Breast epithelium (tissue), 4 donors: Measurements from ENCODE around the gene SETBP1. TPM values are rescaled to one million over a fixed set of nuclear protein-coding genes. Genes with fewer than 3 reads are reported as not detected.

Experiments
- DNase-seq, 2 donors: peaks; one replicate each; pipeline ENCODE4 v3.0.0-alpha.2; 2019; ENCODE audit warnings: low spot score in 2 of 2
- H3K27ac ChIP-seq, 2 donors: fragments of 200-600 bp; sonication (generic) in 1 of 2; one replicate each; pipeline ENCODE4 v1.5.1; 2016 to 2019; ENCODE audit warnings: mild to moderate bottlenecking in 1 of 2
- H3K27me3 ChIP-seq, 2 donors: fragments of 200-600 bp; sonication (generic) in 1 of 2; one replicate each; pipeline versions ENCODE4 v1.5.1 to v1.6.0; 2017 to 2019; ENCODE audit warnings: control low read depth in 1 of 2, mild to moderate bottlenecking in 1 of 2
- H3K36me3 ChIP-seq: fragments of 200-600 bp; one replicate; pipeline ENCODE4 v1.5.1; 2019
- H3K4me1 ChIP-seq, 2 donors: fragments of 200-600 bp; sonication (generic); one replicate each; pipeline ENCODE4 v1.5.1; 2016 to 2019; ENCODE audit warnings: control low read depth in 1 of 2
- H3K4me3 ChIP-seq, 3 donors: fragments of 200-600 bp; sonication (generic); 1 replicate in 2 of 3; 2 replicates in 1 of 3; pipeline ENCODE4 v1.5.1; 2016 to 2019; ENCODE audit warnings: mild to moderate bottlenecking in 3 of 3, moderate library complexity in 2 of 3
- H3K9me3 ChIP-seq, 2 donors: fragments of 200-600 bp; sonication (generic) in 1 of 2; one replicate each; pipeline ENCODE4 v1.5.1; 2016 to 2019; ENCODE audit warnings: control low read depth in 1 of 2
- POLR2A ChIP-seq: fragments of 450-650 bp; IDR thresholded peaks from one replicate; pipeline ENCODE4 v1.6.1; 2016; ENCODE audit warnings: antibody characterized with exemption, mild to moderate bottlenecking, moderate library complexity
- POLR2AphosphoS5 ChIP-seq, 3 donors: sonication (generic); formaldehyde crosslinking; IDR thresholded peaks; one replicate each; pipeline ENCODE4 v1.6.1; 2017; ENCODE audit warnings: antibody characterized with exemption in 3 of 3
- intact Hi-C: fragments of 100-400 bp; cut with DNase I; formaldehyde crosslinking; loops from one replicate; pipeline ENCODE4 v1.15.1; 2023; ENCODE audit warnings: low total_unique reads
- total RNA-seq, 3 donors: library from RNA; depleted of rRNA; stranded (reverse); fragments of >200 nt; gene quantifications; one replicate each; pipeline ENCODE4 v1.1.0, GENCODE V29; 2016
- TF ChIP-seq, protein P1 (sequence below), 3 donors: fragments of 450-650 bp; IDR thresholded peaks; one replicate each; pipeline ENCODE4 v1.5.1; 2016 to 2017; ENCODE audit warnings: antibody characterized with exemption in 3 of 3, mild to moderate bottlenecking in 3 of 3, moderate library complexity in 3 of 3

Gene SETBP1
- total RNA-seq, 3 donors from 2014 or later: 26.2 to 40.1 (median 37.0) TPM

DNA sequence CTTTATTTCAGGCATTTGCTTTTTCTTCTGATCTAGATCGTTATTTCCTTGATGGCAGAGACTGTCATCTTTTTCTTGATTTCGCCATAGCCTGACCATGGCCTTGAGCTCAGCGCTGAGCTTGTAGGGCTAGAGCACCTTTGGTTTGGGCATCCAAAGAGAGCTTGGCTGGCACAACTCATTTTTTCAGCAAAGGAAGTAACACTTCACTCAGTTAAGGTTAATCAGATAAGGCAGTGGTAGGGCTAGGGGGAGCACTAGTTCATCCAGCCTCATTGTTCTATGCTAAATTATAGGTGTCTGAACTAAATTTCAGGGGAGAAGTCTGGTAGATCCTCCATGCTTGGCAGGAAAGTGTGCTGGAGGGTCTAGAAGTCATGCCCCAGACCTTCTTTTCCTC is 125.0 kb downstream of the SETBP1 start:
- Histone ChIP-seq H3K27me3 (no peaks in the 10 kb centered on the region), H3K36me3 (no peaks in the 10 kb centered on the region), H3K4me3 (no peak overlapping the region), H3K9me3 (no peaks in the 10 kb centered on the region), H3K27ac (no peak overlapping the region), H3K4me1 (no peaks in the 10 kb centered on the region)
- no peak for DNase-seq
- TF ChIP-seq, protein P1, sequence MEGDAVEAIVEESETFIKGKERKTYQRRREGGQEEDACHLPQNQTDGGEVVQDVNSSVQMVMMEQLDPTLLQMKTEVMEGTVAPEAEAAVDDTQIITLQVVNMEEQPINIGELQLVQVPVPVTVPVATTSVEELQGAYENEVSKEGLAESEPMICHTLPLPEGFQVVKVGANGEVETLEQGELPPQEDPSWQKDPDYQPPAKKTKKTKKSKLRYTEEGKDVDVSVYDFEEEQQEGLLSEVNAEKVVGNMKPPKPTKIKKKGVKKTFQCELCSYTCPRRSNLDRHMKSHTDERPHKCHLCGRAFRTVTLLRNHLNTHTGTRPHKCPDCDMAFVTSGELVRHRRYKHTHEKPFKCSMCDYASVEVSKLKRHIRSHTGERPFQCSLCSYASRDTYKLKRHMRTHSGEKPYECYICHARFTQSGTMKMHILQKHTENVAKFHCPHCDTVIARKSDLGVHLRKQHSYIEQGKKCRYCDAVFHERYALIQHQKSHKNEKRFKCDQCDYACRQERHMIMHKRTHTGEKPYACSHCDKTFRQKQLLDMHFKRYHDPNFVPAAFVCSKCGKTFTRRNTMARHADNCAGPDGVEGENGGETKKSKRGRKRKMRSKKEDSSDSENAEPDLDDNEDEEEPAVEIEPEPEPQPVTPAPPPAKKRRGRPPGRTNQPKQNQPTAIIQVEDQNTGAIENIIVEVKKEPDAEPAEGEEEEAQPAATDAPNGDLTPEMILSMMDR (IDR thresholded peaks at IDR 0.05): no peak
- TF ChIP-seq POLR2AphosphoS5 (IDR thresholded peaks at IDR 0.05) (no peak), POLR2A (no peak)
- intact Hi-C loops: loop anchor here (2.0 kb wide), 1 partner anchor 77 kb away; no protein-coding TSS in a partner anchor

DNA sequence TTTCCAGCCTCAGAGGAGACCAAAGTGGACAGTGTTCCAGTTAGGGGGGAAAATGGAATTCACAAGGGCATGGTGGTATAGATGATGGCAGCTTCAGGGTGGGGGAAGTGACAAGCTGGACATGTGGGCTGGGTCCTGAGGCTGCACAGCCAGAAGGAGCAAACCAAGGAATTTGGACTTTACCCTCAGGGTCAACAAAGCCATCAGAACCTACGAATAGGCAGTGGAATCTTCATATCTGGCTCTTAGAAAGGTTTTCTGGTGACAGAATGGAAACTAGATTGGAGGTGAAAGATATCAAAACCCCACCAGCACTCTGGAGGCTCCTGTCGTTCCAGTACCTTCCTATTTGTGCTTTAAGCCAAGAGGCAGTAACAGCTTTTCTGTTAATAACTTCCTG is 127.1 kb downstream of the SETBP1 start:
- Histone ChIP-seq H3K27me3 (no peaks in the 10 kb centered on the region), H3K27ac (no peak overlapping the region), H3K4me3 (no peak overlapping the region), H3K9me3 (no peaks in the 10 kb centered on the region), H3K4me1 (no peaks in the 10 kb centered on the region), H3K36me3 (no peaks in the 10 kb centered on the region)
- intact Hi-C loops: no loop called here
- no peak for TF ChIP-seq POLR2AphosphoS5 (IDR thresholded peaks at IDR 0.05)
- TF ChIP-seq POLR2A: no peak
- TF ChIP-seq, protein P1 (IDR thresholded peaks at IDR 0.05): no peak
- DNase-seq: no peak

DNA sequence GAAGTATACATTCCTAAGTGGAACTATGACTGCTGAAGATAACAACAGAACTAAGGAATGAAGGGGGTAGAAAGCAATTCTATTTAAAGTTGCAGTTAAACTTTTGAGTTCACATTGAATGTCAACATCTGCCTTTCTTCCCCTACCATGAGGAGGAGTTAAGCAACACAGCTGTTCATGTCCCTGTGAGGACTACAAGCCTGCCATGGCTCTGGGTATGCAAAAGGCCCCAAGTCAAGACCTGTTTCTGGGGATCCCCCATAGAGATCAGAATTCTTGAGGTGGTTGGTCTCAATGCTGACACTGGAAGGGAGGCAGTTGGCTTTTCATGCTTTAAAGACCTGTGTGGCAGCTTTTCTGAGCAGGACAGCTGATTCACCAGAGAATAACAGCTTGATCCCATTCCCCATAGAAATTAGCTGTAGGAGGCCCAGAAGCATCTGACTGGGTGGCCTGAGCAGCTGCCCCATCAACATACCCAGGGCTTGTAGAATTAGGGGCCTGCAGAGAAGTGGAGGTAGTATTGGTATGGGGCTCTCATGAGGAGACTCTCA is 131.0 kb downstream of the SETBP1 start:
- H3K27me3 ChIP-seq: no peaks in the 10 kb centered on the region
- no peak overlapping the region for H3K27ac ChIP-seq
- H3K36me3 ChIP-seq: no peaks in the 10 kb centered on the region
- intact Hi-C loops: no loop called here
- H3K4me1 ChIP-seq: no peaks in the 10 kb centered on the region
- TF ChIP-seq POLR2AphosphoS5 (IDR thresholded peaks at IDR 0.05): no peak
- DNase-seq: no peak
- no peaks in the 10 kb centered on the region for H3K9me3 ChIP-seq
- H3K4me3 ChIP-seq: no peak overlapping the region

DNA sequence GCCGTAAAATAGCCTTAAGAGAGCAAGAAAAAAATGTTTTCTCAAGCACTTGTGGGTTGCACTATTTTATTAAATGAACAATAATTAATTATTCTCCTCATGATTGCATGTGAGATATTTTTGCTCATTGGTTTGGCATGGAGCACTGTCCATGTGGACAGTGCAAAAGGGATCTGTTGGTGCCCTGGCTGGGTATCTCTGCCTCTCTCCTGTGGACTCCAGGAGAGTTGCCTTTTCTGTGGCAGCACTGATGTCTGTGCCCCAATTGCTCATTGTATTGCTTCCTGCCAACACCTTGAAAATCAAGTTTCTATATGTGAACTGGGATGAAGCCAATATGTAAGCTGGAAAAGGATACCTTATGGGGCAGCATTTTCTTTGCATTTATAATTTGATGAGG is 131.7 kb downstream of the SETBP1 start:
- Histone ChIP-seq H3K4me1 (no peaks in the 10 kb centered on the region), H3K27me3 (no peaks in the 10 kb centered on the region), H3K9me3 (no peaks in the 10 kb centered on the region), H3K27ac (no peak overlapping the region), H3K4me3 (no peak overlapping the region), H3K36me3 (no peaks in the 10 kb centered on the region)
- no peak for DNase-seq
- no peak for TF ChIP-seq POLR2A
- TF ChIP-seq, protein P1 (IDR thresholded peaks at IDR 0.05): no peak
- TF ChIP-seq POLR2AphosphoS5 (IDR thresholded peaks at IDR 0.05): no peak
- intact Hi-C loops: no loop called here

DNA sequence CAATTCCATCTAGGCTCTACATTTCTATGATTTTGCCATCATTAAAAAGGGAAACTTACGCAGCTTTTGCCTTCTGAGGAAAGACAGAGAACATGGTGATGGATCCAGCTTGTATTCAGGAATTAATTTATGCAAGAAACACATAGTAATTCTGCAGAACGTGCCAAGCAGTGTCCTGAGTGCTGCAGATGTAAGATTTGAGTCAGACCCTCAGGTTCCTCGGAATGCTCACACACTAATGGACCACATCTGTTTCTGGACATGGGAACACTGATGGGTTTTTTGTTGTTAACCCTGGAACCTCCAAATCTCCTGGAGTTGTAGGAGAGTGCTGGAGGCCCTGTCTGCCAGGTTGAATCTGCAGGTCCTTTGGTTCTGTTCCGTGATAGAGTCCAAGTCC is 132.9 kb downstream of the SETBP1 start:
- no peak overlapping the region for H3K4me3 ChIP-seq
- H3K4me1 ChIP-seq: no peaks in the 10 kb centered on the region
- intact Hi-C loops: no loop called here

More for the DNA sequence above, 132.9 kb downstream of the SETBP1 start:
- no peaks in the 10 kb centered on the region for H3K27me3 ChIP-seq
- H3K36me3 ChIP-seq: no peaks in the 10 kb centered on the region
- no peak overlapping the region for H3K27ac ChIP-seq
- no peak for TF ChIP-seq POLR2AphosphoS5 (IDR thresholded peaks at IDR 0.05)
- no peak for TF ChIP-seq POLR2A
- TF ChIP-seq, protein P1 (IDR thresholded peaks at IDR 0.05): no peak
- no peak for DNase-seq
- no peaks in the 10 kb centered on the region for H3K9me3 ChIP-seq
